ENCODE results near the gene TSPAN15. TPM values are rescaled to one million over a fixed set of nuclear protein-coding genes. Genes with fewer than 3 reads are reported as not detected.

The TSPAN15 gene
- total RNA-seq, 4 donors from 2014 or later, result 97.7 to 152 (median 148) TPM

GRCh38 chr10:69553328-69553727 lies 102.1 kb downstream of the TSPAN15 start:
- Histone ChIP-seq H3K9me3 (peaks cover 20 to 23% of the 10 kb centered on the region in 2 donors), H3K4me3 (no peak overlapping the region), H3K36me3 (no peaks in the 10 kb centered on the region), H3K4me1 (no peaks in the 10 kb centered on the region), H3K27ac (no peak overlapping the region), H3K27me3 (peaks cover 17% of the 10 kb centered on the region)
- intact Hi-C loops (cut with DNase I; ENCODE audit: low total_unique reads) (no loop called here), in situ Hi-C loops (cut with MboI; ENCODE audit: low pct_ligation_motif_present in 1 of 4, low pct_unique_long_range_greater_than_20kb in 1 of 4, low sequenced_read_pairs in 3 of 4) (no loop called here)
- TF ChIP-seq POLR2AphosphoS5 (IDR thresholded peaks at IDR 0.05) (no peak), CTCF (IDR thresholded peaks at IDR 0.05) (no peak), POLR2A (IDR thresholded peaks at IDR 0.05) (no peak), EP300 (IDR thresholded peaks at IDR 0.05; ENCODE audit: low read depth) (no peak)
- DNase-seq, result no peak
- 85 to 90% methylated on average over 2 to 4 of the region's 4 CpGs for WGBS, 2 donors (ENCODE audit: low coverage in 1 of 2)

GRCh38 chr10:69554611-69555010 lies 103.3 kb downstream of the TSPAN15 start:
- no peak overlapping the region for H3K4me3 ChIP-seq
- H3K9me3 ChIP-seq, result peaks cover 12 to 17% of the 10 kb centered on the region in 2 donors
- intact Hi-C loops (cut with DNase I; ENCODE audit: low total_unique reads) (no loop called here), in situ Hi-C loops (cut with MboI; ENCODE audit: low pct_ligation_motif_present in 1 of 4, low pct_unique_long_range_greater_than_20kb in 1 of 4, low sequenced_read_pairs in 3 of 4) (no loop called here)
- TF ChIP-seq CTCF (IDR thresholded peaks at IDR 0.05), result no peak
- no peak overlapping the region for H3K27ac ChIP-seq
- no peaks in the 10 kb centered on the region for H3K36me3 ChIP-seq
- H3K4me1 ChIP-seq, result no peaks in the 10 kb centered on the region
- WGBS, 2 donors (ENCODE audit: low coverage in 1 of 2), result 37% methylated on average over 5 of the region's 6 CpGs; no CpG with 5 or more reads in 1 of the 2 donors
- peaks cover 17% of the 10 kb centered on the region for H3K27me3 ChIP-seq
- no peak for DNase-seq

Other genes with a start within 250 kb of the TSPAN15 start
- 10 to 100 TPM in 3 of 4 donors, not detected in 1; 26.8 to 39.6 (median 28.0) TPM for gene HKDC1, start 231.1 kb upstream of the TSPAN15 start, total RNA-seq
- 10 to 100 TPM; 27.3 to 69.9 (median 54.0) TPM for gene HK1, start 173.0 kb upstream of the TSPAN15 start, total RNA-seq
- 100 to 1,000 TPM in 2 of 4 donors, 10 to 100 TPM in 2; 18.9 to 241 (median 78.9) TPM for gene TACR2, start 34.5 kb upstream of the TSPAN15 start, total RNA-seq
- 1 to 10 TPM in 1 of 4 donors, under 1 TPM in 2, not detected in 1; 0.41 to 8.2 (median 0.64) TPM for gene NEUROG3, start 122.0 kb downstream of the TSPAN15 start, total RNA-seq
- 1 to 10 TPM in 1 of 4 donors, under 1 TPM in 1, not detected in 2; 0.95 to 1.4 TPM for gene FAM241B, start 178.8 kb downstream of the TSPAN15 start, total RNA-seq